ENCODE data around the gene ZMIZ1.

ZMIZ1 gene

GRCh38 chr10:79112881-79113431 lies 44.2 kb downstream of the ZMIZ1 start:
- peaks cover 68% of the 10 kb centered on the region for H3K79me1 ChIP-seq (ENCODE audit: low read length)
- no peak overlapping the region for H3K27ac ChIP-seq (ENCODE audit: low read depth, low read length)
- H3K23ac ChIP-seq (ENCODE audit: low read length), result peak overlapping the region; percentile 7
- no peak overlapping the region for H3K4me2 ChIP-seq (ENCODE audit: low read length)
- no peak for DNase-seq
- H2BK5ac ChIP-seq (ENCODE audit: low read length), result peak overlapping the region; percentile 14
- H2BK15ac ChIP-seq (replicated peaks; ENCODE audit: low read depth), result no peak overlapping the region
- no CpG with 5 or more reads among the region's 11 CpGs for WGBS (ENCODE audit: extremely low coverage, insufficient coverage, low lambda C conversion rate)
- no peak overlapping the region for H3K4me3 ChIP-seq (ENCODE audit: low read length)
- H3K4ac ChIP-seq (ENCODE audit: low read depth, low read length), result no peak overlapping the region
- H3K4me1 ChIP-seq (ENCODE audit: control insufficient read depth, low read depth, low read length), result peaks cover 20% of the 10 kb centered on the region
- peak overlapping the region; percentile 40 for H3K56ac ChIP-seq (ENCODE audit: low read length)
- no peaks in the 10 kb centered on the region for H3K36me3 ChIP-seq (ENCODE audit: control insufficient read depth, insufficient read depth, low read length)
- no peak overlapping the region for H3K18ac ChIP-seq (ENCODE audit: low read length)
- peak overlapping the region; percentile 72 for H2AK5ac ChIP-seq (ENCODE audit: low read length)
- H4K8ac ChIP-seq (ENCODE audit: low read depth, low read length), result no peak overlapping the region
- peaks cover 91% of the 10 kb centered on the region for H3K79me2 ChIP-seq (ENCODE audit: control insufficient read depth, insufficient read depth, low read length)
- no peaks in the 10 kb centered on the region for H3K27me3 ChIP-seq (ENCODE audit: insufficient read depth, low read length, poor library complexity)
- no peak overlapping the region for H4K5ac ChIP-seq (ENCODE audit: low read length)
- no peak overlapping the region for H2BK120ac ChIP-seq (ENCODE audit: low read depth, low read length)
- H3K9ac ChIP-seq (ENCODE audit: low read length), result peak overlapping the region; percentile 44

- peaks cover 64% of the 10 kb centered on the region for H3K79me1 ChIP-seq (ENCODE audit: low read length)
- H3K4me1 ChIP-seq (ENCODE audit: control insufficient read depth, low read depth, low read length), result peaks cover 20% of the 10 kb centered on the region
- H2BK5ac ChIP-seq (ENCODE audit: low read length), result peak overlapping the region; percentile 21
- H3K9ac ChIP-seq (ENCODE audit: low read length), result peak overlapping the region; percentile 44
- WGBS (ENCODE audit: extremely low coverage, insufficient coverage, low lambda C conversion rate), result no CpG with 5 or more reads among the region's 9 CpGs
- H2BK15ac ChIP-seq (replicated peaks; ENCODE audit: low read depth), result no peak overlapping the region
- no peaks in the 10 kb centered on the region for H3K27me3 ChIP-seq (ENCODE audit: insufficient read depth, low read length, poor library complexity)
- H3K18ac ChIP-seq (ENCODE audit: low read length), result no peak overlapping the region
- H3K4me2 ChIP-seq (ENCODE audit: low read length), result no peak overlapping the region
- H4K8ac ChIP-seq (ENCODE audit: low read depth, low read length), result no peak overlapping the region
- H3K27ac ChIP-seq (ENCODE audit: low read depth, low read length), result no peak overlapping the region
- H3K79me2 ChIP-seq (ENCODE audit: control insufficient read depth, insufficient read depth, low read length), result peaks cover 88% of the 10 kb centered on the region
- no peak overlapping the region for H2BK120ac ChIP-seq (ENCODE audit: low read depth, low read length)
- no peak overlapping the region for H3K4me3 ChIP-seq (ENCODE audit: low read length)
- H3K4ac ChIP-seq (ENCODE audit: low read depth, low read length), result no peak overlapping the region
- H3K23ac ChIP-seq (ENCODE audit: low read length), result no peak overlapping the region
- peak overlapping the region; percentile 40 for H3K56ac ChIP-seq (ENCODE audit: low read length)
- H3K36me3 ChIP-seq (ENCODE audit: control insufficient read depth, insufficient read depth, low read length), result no peaks in the 10 kb centered on the region
- no peak overlapping the region for H2AK5ac ChIP-seq (ENCODE audit: low read length)
- no peak overlapping the region for H4K5ac ChIP-seq (ENCODE audit: low read length)
- no peak for DNase-seq
Measured at GRCh38 chr10:79113827-79114226, 45.1 kb downstream of the ZMIZ1 start.

GRCh38 chr10:79115302-79115701 lies 46.5 kb downstream of the ZMIZ1 start:
- Histone ChIP-seq H3K27me3 (ENCODE audit: insufficient read depth, low read length, poor library complexity) (no peaks in the 10 kb centered on the region), H3K56ac (ENCODE audit: low read length) (no peak overlapping the region), H3K4ac (ENCODE audit: low read depth, low read length) (no peak overlapping the region), H3K9ac (ENCODE audit: low read length) (no peak overlapping the region), H3K18ac (ENCODE audit: low read length) (no peak overlapping the region), H2BK15ac (replicated peaks; ENCODE audit: low read depth) (no peak overlapping the region), H3K79me2 (ENCODE audit: control insufficient read depth, insufficient read depth, low read length) (peaks cover 75% of the 10 kb centered on the region), H3K79me1 (ENCODE audit: low read length) (peaks cover 60% of the 10 kb centered on the region), H3K23ac (ENCODE audit: low read length) (no peak overlapping the region), H3K27ac (ENCODE audit: low read depth, low read length) (no peak overlapping the region), H4K8ac (ENCODE audit: low read depth, low read length) (no peak overlapping the region), H2BK120ac (ENCODE audit: low read depth, low read length) (no peak overlapping the region), H4K5ac (ENCODE audit: low read length) (no peak overlapping the region), H3K36me3 (ENCODE audit: control insufficient read depth, insufficient read depth, low read length) (peaks cover 3% of the 10 kb centered on the region), H3K4me3 (ENCODE audit: low read length) (no peak overlapping the region), H2BK5ac (ENCODE audit: low read length) (no peak overlapping the region), H2AK5ac (ENCODE audit: low read length) (no peak overlapping the region), H3K4me2 (ENCODE audit: low read length) (no peak overlapping the region), H3K4me1 (ENCODE audit: control insufficient read depth, low read depth, low read length) (peaks cover 20% of the 10 kb centered on the region)
- WGBS (ENCODE audit: extremely low coverage, insufficient coverage, low lambda C conversion rate), result no CpG with 5 or more reads among the region's 4 CpGs
- no peak for DNase-seq

GRCh38 chr10:79116368-79116767 lies 47.6 kb downstream of the ZMIZ1 start:
- Histone ChIP-seq H3K79me2 (ENCODE audit: control insufficient read depth, insufficient read depth, low read length) (peaks cover 65% of the 10 kb centered on the region), H4K8ac (ENCODE audit: low read depth, low read length) (no peak overlapping the region), H3K4me1 (ENCODE audit: control insufficient read depth, low read depth, low read length) (peaks cover 20% of the 10 kb centered on the region), H3K79me1 (ENCODE audit: low read length) (peaks cover 54% of the 10 kb centered on the region), H3K4me2 (ENCODE audit: low read length) (no peak overlapping the region), H2AK5ac (ENCODE audit: low read length) (no peak overlapping the region), H2BK5ac (ENCODE audit: low read length) (no peak overlapping the region), H3K27ac (ENCODE audit: low read depth, low read length) (no peak overlapping the region), H3K27me3 (ENCODE audit: insufficient read depth, low read length, poor library complexity) (no peaks in the 10 kb centered on the region), H3K18ac (ENCODE audit: low read length) (no peak overlapping the region), H3K23ac (ENCODE audit: low read length) (no peak overlapping the region), H4K5ac (ENCODE audit: low read length) (no peak overlapping the region), H3K36me3 (ENCODE audit: control insufficient read depth, insufficient read depth, low read length) (peaks cover 3% of the 10 kb centered on the region), H3K56ac (ENCODE audit: low read length) (no peak overlapping the region), H2BK15ac (replicated peaks; ENCODE audit: low read depth) (no peak overlapping the region), H2BK120ac (ENCODE audit: low read depth, low read length) (no peak overlapping the region), H3K4me3 (ENCODE audit: low read length) (no peak overlapping the region), H3K9ac (ENCODE audit: low read length) (no peak overlapping the region), H3K4ac (ENCODE audit: low read depth, low read length) (no peak overlapping the region)
- WGBS (ENCODE audit: extremely low coverage, insufficient coverage, low lambda C conversion rate), result no CpG with 5 or more reads among the region's 4 CpGs
- no peak for DNase-seq

GRCh38 chr10:79116801-79117723 lies 48.3 kb downstream of the ZMIZ1 start:
- H3K27me3 ChIP-seq (ENCODE audit: insufficient read depth, low read length, poor library complexity), result no peaks in the 10 kb centered on the region
- peaks cover 55% of the 10 kb centered on the region for H3K79me1 ChIP-seq (ENCODE audit: low read length)
- H3K79me2 ChIP-seq (ENCODE audit: control insufficient read depth, insufficient read depth, low read length), result peaks cover 58% of the 10 kb centered on the region
- H3K9ac ChIP-seq (ENCODE audit: low read length), result no peak overlapping the region
- no peak overlapping the region for H2BK120ac ChIP-seq (ENCODE audit: low read depth, low read length)
- H4K5ac ChIP-seq (ENCODE audit: low read length), result no peak overlapping the region
- H3K56ac ChIP-seq (ENCODE audit: low read length), result no peak overlapping the region
- no peak overlapping the region for H3K18ac ChIP-seq (ENCODE audit: low read length)
- H3K36me3 ChIP-seq (ENCODE audit: control insufficient read depth, insufficient read depth, low read length), result peaks cover 3% of the 10 kb centered on the region
- no peak overlapping the region for H2BK15ac ChIP-seq (replicated peaks; ENCODE audit: low read depth)
- DNase-seq, result no peak
- WGBS (ENCODE audit: extremely low coverage, insufficient coverage, low lambda C conversion rate), result no CpG with 5 or more reads among the region's 12 CpGs
- no peak overlapping the region for H3K4me2 ChIP-seq (ENCODE audit: low read length)
- H3K4ac ChIP-seq (ENCODE audit: low read depth, low read length), result no peak overlapping the region
- no peak overlapping the region for H3K4me3 ChIP-seq (ENCODE audit: low read length)
- no peak overlapping the region for H3K23ac ChIP-seq (ENCODE audit: low read length)
- peaks cover 20% of the 10 kb centered on the region for H3K4me1 ChIP-seq (ENCODE audit: control insufficient read depth, low read depth, low read length)
- no peak overlapping the region for H4K8ac ChIP-seq (ENCODE audit: low read depth, low read length)
- no peak overlapping the region for H3K27ac ChIP-seq (ENCODE audit: low read depth, low read length)
- no peak overlapping the region for H2BK5ac ChIP-seq (ENCODE audit: low read length)
- H2AK5ac ChIP-seq (ENCODE audit: low read length), result no peak overlapping the region

Data from mesendoderm (in vitro differentiated cells).